ENCODE results near the gene LRRC3B.
"Not testable (repeated sequence)": the region's sequence is repeated elsewhere in the genome, so short reads cannot be mapped to it uniquely, and the experiment has no call there.

LRRC3B gene

GRCh38 chr3:26622621-26623418, at the start of gene LRRC3B:
TSS of gene LRRC3B (plus strand) at chr3:26622772. CDS start at chr3:26709673, 86,901 bp downstream.
- no peak for DNase-seq

GRCh38 chr3:26574766-26575165, 47.8 kb upstream of the LRRC3B start:
- no peak for DNase-seq

GRCh38 chr3:26579116-26579515, 43.5 kb upstream of the LRRC3B start:
- no peak for DNase-seq

- no peak for DNase-seq
These were observed 35.0 kb upstream of the LRRC3B start for GRCh38 chr3:26587571-26587970.

- no peak for DNase-seq
These were observed 33.6 kb upstream of the LRRC3B start for GRCh38 chr3:26588931-26589330.

GRCh38 chr3:26589678-26590077, 32.9 kb upstream of the LRRC3B start:
- DNase-seq: no peak

GRCh38 chr3:26590919-26591484, 31.6 kb upstream of the LRRC3B start:
- DNase-seq: no peak

- no peak for DNase-seq
These were observed 30.6 kb upstream of the LRRC3B start for GRCh38 chr3:26591926-26592325.

GRCh38 chr3:26592451-26592850, 30.1 kb upstream of the LRRC3B start:
- DNase-seq: no peak

- DNase-seq: no peak
These were observed 26.2 kb upstream of the LRRC3B start for GRCh38 chr3:26596335-26596734.

- DNase-seq: not testable (repeated sequence)
These were observed 19.3 kb upstream of the LRRC3B start for GRCh38 chr3:26603311-26603710.

- not testable (repeated sequence) for DNase-seq
These were observed 18.8 kb upstream of the LRRC3B start for GRCh38 chr3:26603771-26604170.

- no peak for DNase-seq
These were observed 8.4 kb upstream of the LRRC3B start for GRCh38 chr3:26614006-26614685.

GRCh38 chr3:26621176-26621575, 1.4 kb upstream of the LRRC3B start:
- DNase-seq: no peak

- DNase-seq: no peak
These were observed 509 bp upstream of the LRRC3B start for GRCh38 chr3:26621906-26622620.

- DNase-seq: no peak
These were observed 1.0 kb downstream of the LRRC3B start for GRCh38 chr3:26623419-26624208.

- DNase-seq: no peak
These were observed 1.7 kb downstream of the LRRC3B start for GRCh38 chr3:26624209-26624765.

- no peak for DNase-seq
These were observed 2.6 kb downstream of the LRRC3B start for GRCh38 chr3:26625187-26625586.

- DNase-seq: no peak
These were observed 4.5 kb downstream of the LRRC3B start for GRCh38 chr3:26627080-26627479.

- DNase-seq: no peak
These were observed 6.3 kb downstream of the LRRC3B start for GRCh38 chr3:26628915-26629314.

GRCh38 chr3:26630669-26631389, 8.3 kb downstream of the LRRC3B start:
- DNase-seq: no peak

GRCh38 chr3:26631390-26631738, 8.8 kb downstream of the LRRC3B start:
- no peak for DNase-seq
